HCT116 (cell line): ENCODE measurements around the gene PSTPIP1. TPM values are rescaled to one million over a fixed set of nuclear protein-coding genes. Genes with fewer than 3 reads are reported as not detected.
A peak's percentile ranks its signal among the peaks of the same experiment; 100 is the strongest.

ENCODE experiments used
- ATAC-seq: fragments of 200-7000 bp; cut with Tn5 transposase; 2 replicates; pipeline ENCODE4 v1.9.1; 2020; ENCODE audit warnings: mild to moderate bottlenecking, moderate library complexity
- BruUV-seq: library from RNA; stranded (reverse); fragments of 400-500 nt; replicated peaks from 2 replicates; lab custom pipeline; 2021; lab: Mats Ljungman, UMichigan
- CTCF ChIA-PET: fragments of 300-600 bp; sonication (Branson Sonifier 250); formaldehyde crosslinking; loops from one replicate; lab custom pipeline; 2021; ENCODE audit warnings: antibody characterized with exemption; lab: Charles Lee
- POLR2A ChIA-PET: fragments of 300-600, 350-600 bp; sonication (Branson Sonifier 250); formaldehyde crosslinking; loops from one replicate; lab custom pipeline; 2021; ENCODE audit warnings: antibody characterized with exemption; lab: Charles Lee
- RAD21 ChIA-PET, 2 experiments: fragments of 300-600 bp; sonication (Branson Sonifier 250); formaldehyde crosslinking; loops; one replicate each; lab custom pipeline; 2023; ENCODE audit warnings: low total read pairs in 2 of 2; ENCODE audit not compliant: uncharacterized antibody in 2 of 2, unreplicated experiment in 2 of 2, low non-redundant PET in 1 of 2; lab: Charles Lee
- DNase-seq: peaks from one replicate; pipeline ENCODE4 v3.0.0-alpha.2; 2010; ENCODE audit warnings: low read depth, low spot score
- H2AFZ ChIP-seq: fragments of 200-600 bp; shearing (Covaris generic), sonication (generic); 2 replicates; pipeline ENCODE4 v1.6.1; 2017; ENCODE audit warnings: low read depth, mixed run types, mixed read lengths, antibody characterized with exemption, low read length; ENCODE audit not compliant: poor library complexity, severe bottlenecking
- H3K27ac ChIP-seq: 2 replicates; pipeline ENCODE4 v1.5.1; 2012; ENCODE audit warnings: low read depth, low read length
- H3K27me3 ChIP-seq: fragments of 200-600 bp; sonication (generic); 2 replicates; pipeline ENCODE4 v1.6.1; 2016; ENCODE audit warnings: mixed run types, low read length, mixed read lengths; ENCODE audit not compliant: insufficient read depth
- H3K36me3 ChIP-seq, 2 experiments: fragments of 200-500 bp in 1 of 2; fragments of 200-600 bp in 1 of 2; sonication (Bioruptor generic) in 1 of 2; sonication (generic) in 1 of 2; 2 replicates each; pipeline versions ENCODE4 v1.5.1 to v1.6.1; 2014 to 2016; ENCODE audit warnings: low read length in 2 of 2, inconsistent platforms in 1 of 2, mixed read lengths in 1 of 2, mixed run types in 1 of 2; ENCODE audit not compliant: insufficient read depth in 2 of 2, control insufficient read depth in 1 of 2
- H3K4me1 ChIP-seq, 2 experiments: fragments of 200-600 bp in 1 of 2; sonication (generic) in 1 of 2; 2 replicates each; pipeline versions ENCODE4 v1.5.1 to v1.6.1; 2012 to 2017; ENCODE audit warnings: low read length in 2 of 2, inconsistent platforms in 1 of 2, mild to moderate bottlenecking in 1 of 2, mixed read lengths in 1 of 2, mixed run types in 1 of 2, moderate library complexity in 1 of 2; ENCODE audit not compliant: insufficient read depth in 2 of 2, control insufficient read depth in 1 of 2
- H3K4me2 ChIP-seq: fragments of 200-600 bp; sonication (generic); 2 replicates; pipeline ENCODE4 v1.6.1; 2017; ENCODE audit warnings: mixed run types, low read length, mixed read lengths
- H3K4me3 ChIP-seq, 2 experiments: fragments of 200-600 bp in 1 of 2; sonication (generic) in 1 of 2; replicated peaks in 1 of 2; 2 replicates each; pipeline ENCODE4 v1.5.1; 2011 to 2016; ENCODE audit warnings: low read length in 2 of 2, control low read depth in 1 of 2, low read depth in 1 of 2, mild to moderate bottlenecking in 1 of 2, mixed read lengths in 1 of 2, mixed run types in 1 of 2
- H3K79me2 ChIP-seq: fragments of 200-600 bp; sonication (generic); 2 replicates; pipeline ENCODE4 v1.6.1; 2017; ENCODE audit warnings: mild to moderate bottlenecking, mixed run types, low read length, moderate library complexity, mixed read lengths; ENCODE audit not compliant: insufficient read depth
- H3K9ac ChIP-seq: fragments of 200-600 bp; sonication (generic); 2 replicates; pipeline ENCODE4 v1.6.1; 2016; ENCODE audit warnings: low read length, mixed read lengths
- H3K9me2 ChIP-seq: fragments of 200-600 bp; sonication (generic), shearing (Covaris generic); 2 replicates; pipeline ENCODE4 v1.6.1; 2017; ENCODE audit warnings: mixed run types, mild to moderate bottlenecking, moderate library complexity; ENCODE audit not compliant: insufficient read depth
- H3K9me3 ChIP-seq, 2 experiments: fragments of 200-500 bp in 1 of 2; fragments of 200-600 bp in 1 of 2; sonication (Bioruptor generic) in 1 of 2; sonication (generic) in 1 of 2; 2 replicates each; pipeline ENCODE4 v1.6.1; 2014 to 2017; ENCODE audit warnings: low read length in 2 of 2, mixed read lengths in 2 of 2, inconsistent platforms in 1 of 2, low read depth in 1 of 2, mild to moderate bottlenecking in 1 of 2, mixed run types in 1 of 2, moderate library complexity in 1 of 2; ENCODE audit not compliant: control insufficient read depth in 1 of 2, insufficient read depth in 1 of 2
- H4K20me1 ChIP-seq: fragments of 200-600 bp; sonication (generic), shearing (Covaris generic); 2 replicates; pipeline ENCODE4 v1.6.1; 2017; ENCODE audit warnings: mixed run types, mild to moderate bottlenecking, moderate library complexity; ENCODE audit not compliant: insufficient read depth
- CBX3 ChIP-seq: IDR thresholded peaks from 2 replicates; pipeline ENCODE4 v1.6.1; 2012; ENCODE audit warnings: low read depth
- CEBPB ChIP-seq: IDR thresholded peaks from 2 replicates; pipeline ENCODE4 v1.6.1; 2012; ENCODE audit warnings: low read depth
- EGR1 ChIP-seq: IDR thresholded peaks from 2 replicates; pipeline ENCODE4 v1.6.1; 2012; ENCODE audit warnings: low read depth
- FOSL1 ChIP-seq: IDR thresholded peaks from 2 replicates; pipeline ENCODE4 v1.6.1; 2012; ENCODE audit warnings: low read depth
- MAX ChIP-seq: IDR thresholded peaks from 2 replicates; pipeline ENCODE4 v1.6.1; 2012
- REST ChIP-seq: IDR thresholded peaks from 2 replicates; pipeline ENCODE4 v1.6.1; 2012; ENCODE audit warnings: low read depth
- SP1 ChIP-seq: IDR thresholded peaks from 2 replicates; pipeline ENCODE4 v1.6.1; 2012; ENCODE audit warnings: low read depth
- TCF7L2 ChIP-seq: IDR thresholded peaks from 2 replicates; pipeline ENCODE4 v1.7.0; 2011; ENCODE audit warnings: borderline replicate concordance, inconsistent platforms; ENCODE audit not compliant: insufficient read depth, insufficient read length; ENCODE audit errors: extremely low read depth
- YY1 ChIP-seq: IDR thresholded peaks from 2 replicates; pipeline ENCODE4 v1.6.1; 2011; ENCODE audit warnings: low read length, low read depth, moderate library complexity, mild to moderate bottlenecking; ENCODE audit not compliant: insufficient replicate concordance; ENCODE audit errors: extremely low read depth
- intact Hi-C: fragments of 100-400 bp; cut with micrococcal nuclease; formaldehyde crosslinking; loops from 2 replicates; pipeline ENCODE4 v1.10.0; 2022
- total RNA-seq: library from RNA; stranded (reverse); gene quantifications from one replicate; pipeline ENCODE4 v1.2.1, GENCODE V29; 2021; ENCODE audit not compliant: unreplicated experiment
- TF ChIP-seq, protein P1 (sequence below), 3 experiments: fragments of 200-600 bp in 1 of 3; sonication (generic) in 1 of 3; IDR thresholded peaks in 2 of 3; conservative IDR thresholded peaks in 1 of 3; 2 replicates each; pipeline ENCODE4 v1.5.1; 2012 to 2017; ENCODE audit warnings: low read depth in 2 of 3, low read length in 2 of 3, antibody characterized with exemption in 1 of 3, borderline replicate concordance in 1 of 3, control low read depth in 1 of 3, mild to moderate bottlenecking in 1 of 3, mixed read lengths in 1 of 3, mixed run types in 1 of 3, moderate library complexity in 1 of 3; ENCODE audit not compliant: insufficient read depth in 1 of 3
- TF ChIP-seq, protein P2 (sequence below): IDR thresholded peaks from 2 replicates; pipeline ENCODE4 v1.6.1; 2012

PSTPIP1 gene
- total RNA-seq, 1 experiment from 2014 or later = 0.79 TPM

- ChIA-PET RAD21 (no interaction called here), POLR2A (no interaction called here)
- DNase-seq (no peak), ATAC-seq (peak; percentile 46)
- intact Hi-C loops = no loop called here
- H3K9ac ChIP-seq = no peak overlapping the region
- H3K4me1 ChIP-seq = peaks cover 0 to 7% of the 10 kb centered on the region in 2 experiments; a peak in 1 of 4 replicates
- no peaks in the 10 kb centered on the region for H4K20me1 ChIP-seq
- BruUV-seq = no TSS peak
- no peaks in the 10 kb centered on the region for H3K27me3 ChIP-seq
- TF ChIP-seq YY1 = no peak
- no peak for TF ChIP-seq REST
- TF ChIP-seq, all 23 proteins: peak for 0
- H3K27ac ChIP-seq = no peak overlapping the region
- H2AFZ ChIP-seq = no peak overlapping the region
- H3K36me3 ChIP-seq = no peaks in the 10 kb centered on the region
- CTCF ChIA-PET = no interaction called here
- H3K4me3 ChIP-seq = no peak overlapping the region
- H3K9me3 ChIP-seq = no peaks in the 10 kb centered on the region
- no peaks in the 10 kb centered on the region for H3K79me2 ChIP-seq
- H3K9me2 ChIP-seq = no peaks in the 10 kb centered on the region
- H3K4me2 ChIP-seq = no peak overlapping the region
These were observed 88.6 kb downstream of the PSTPIP1 start for GRCh38 chr15:77083381-77084160.

DNA sequence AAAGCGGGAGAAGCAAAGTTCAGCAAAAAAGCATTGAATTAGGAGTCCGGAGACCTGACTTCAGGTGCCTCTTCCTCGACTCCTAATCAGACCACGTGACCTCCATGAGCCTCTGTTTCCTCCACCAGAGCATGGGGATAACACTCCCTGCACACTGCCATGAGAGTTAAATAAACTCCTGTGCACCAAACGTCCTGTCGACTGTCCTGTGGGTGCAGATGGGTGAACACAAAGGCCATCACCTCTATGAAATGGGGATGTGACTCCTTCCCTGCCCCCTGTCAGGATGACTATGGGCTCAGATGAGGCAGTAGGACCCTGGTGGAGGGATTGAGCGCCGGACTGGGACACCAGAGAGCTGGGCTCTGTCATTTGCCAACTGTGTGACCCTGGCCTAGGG is 89.5 kb downstream of the PSTPIP1 start:
- Histone ChIP-seq H3K27me3 (no peaks in the 10 kb centered on the region), H3K36me3 (no peaks in the 10 kb centered on the region), H3K9me2 (no peaks in the 10 kb centered on the region), H3K4me1 (peaks cover 0 to 7% of the 10 kb centered on the region in 2 experiments; a peak in 1 of 4 replicates), H3K4me2 (no peak overlapping the region), H4K20me1 (no peaks in the 10 kb centered on the region), H3K9me3 (no peaks in the 10 kb centered on the region), H3K27ac (no peak overlapping the region), H3K4me3 (no peak overlapping the region), H2AFZ (no peak overlapping the region), H3K79me2 (no peaks in the 10 kb centered on the region), H3K9ac (no peak overlapping the region)
- intact Hi-C loops = no loop called here
- ATAC-seq (no peak), DNase-seq (no peak)
- RAD21 ChIA-PET = no interaction called here
- CTCF ChIA-PET = no interaction called here
- POLR2A ChIA-PET = no interaction called here
- no TSS peak for BruUV-seq
- TF ChIP-seq TCF7L2 (no peak), YY1 (no peak), MAX (no peak), FOSL1 (no peak), CBX3 (no peak), CEBPB (no peak), EGR1 (no peak), SP1 (no peak)
- TF ChIP-seq, protein P1, sequence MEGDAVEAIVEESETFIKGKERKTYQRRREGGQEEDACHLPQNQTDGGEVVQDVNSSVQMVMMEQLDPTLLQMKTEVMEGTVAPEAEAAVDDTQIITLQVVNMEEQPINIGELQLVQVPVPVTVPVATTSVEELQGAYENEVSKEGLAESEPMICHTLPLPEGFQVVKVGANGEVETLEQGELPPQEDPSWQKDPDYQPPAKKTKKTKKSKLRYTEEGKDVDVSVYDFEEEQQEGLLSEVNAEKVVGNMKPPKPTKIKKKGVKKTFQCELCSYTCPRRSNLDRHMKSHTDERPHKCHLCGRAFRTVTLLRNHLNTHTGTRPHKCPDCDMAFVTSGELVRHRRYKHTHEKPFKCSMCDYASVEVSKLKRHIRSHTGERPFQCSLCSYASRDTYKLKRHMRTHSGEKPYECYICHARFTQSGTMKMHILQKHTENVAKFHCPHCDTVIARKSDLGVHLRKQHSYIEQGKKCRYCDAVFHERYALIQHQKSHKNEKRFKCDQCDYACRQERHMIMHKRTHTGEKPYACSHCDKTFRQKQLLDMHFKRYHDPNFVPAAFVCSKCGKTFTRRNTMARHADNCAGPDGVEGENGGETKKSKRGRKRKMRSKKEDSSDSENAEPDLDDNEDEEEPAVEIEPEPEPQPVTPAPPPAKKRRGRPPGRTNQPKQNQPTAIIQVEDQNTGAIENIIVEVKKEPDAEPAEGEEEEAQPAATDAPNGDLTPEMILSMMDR (IDR thresholded peaks at IDR 0.05 in 2 of 3, conservative IDR thresholded peaks at IDR 0.05 in 1 of 3; ENCODE audit: borderline replicate concordance in 1 of 3, insufficient read depth in 1 of 3, low read depth in 2 of 3, low read length in 2 of 3) = no peak
- TF ChIP-seq, protein P2, sequence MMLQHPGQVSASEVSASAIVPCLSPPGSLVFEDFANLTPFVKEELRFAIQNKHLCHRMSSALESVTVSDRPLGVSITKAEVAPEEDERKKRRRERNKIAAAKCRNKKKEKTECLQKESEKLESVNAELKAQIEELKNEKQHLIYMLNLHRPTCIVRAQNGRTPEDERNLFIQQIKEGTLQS = no peak
